Measurements from ENCODE around the gene ELL2.

Gene ELL2

GRCh38 chr5:95983509-95983908 lies 21.9 kb upstream of the ELL2 start:
- H3K4me1 ChIP-seq (ENCODE audit: control insufficient read depth, insufficient read depth, low read length, poor library complexity, severe bottlenecking): peaks cover 18% of the 10 kb centered on the region
- H3K27ac ChIP-seq (ENCODE audit: low read depth, low read length, severe bottlenecking): no peak overlapping the region
- H3K4me3 ChIP-seq (ENCODE audit: extremely low read depth, insufficient read depth, low read length, poor library complexity, severe bottlenecking): no peak overlapping the region
- H3K9me3 ChIP-seq (ENCODE audit: control insufficient read depth, low read length): no peaks in the 10 kb centered on the region
- WGBS, 2 experiments (ENCODE audit: insufficient coverage in 2 of 2): no CpG with 5 or more reads among the region's 2 CpGs
- no peaks in the 10 kb centered on the region for H3K36me3 ChIP-seq (ENCODE audit: control insufficient read depth, insufficient read depth, low read length)

DNA sequence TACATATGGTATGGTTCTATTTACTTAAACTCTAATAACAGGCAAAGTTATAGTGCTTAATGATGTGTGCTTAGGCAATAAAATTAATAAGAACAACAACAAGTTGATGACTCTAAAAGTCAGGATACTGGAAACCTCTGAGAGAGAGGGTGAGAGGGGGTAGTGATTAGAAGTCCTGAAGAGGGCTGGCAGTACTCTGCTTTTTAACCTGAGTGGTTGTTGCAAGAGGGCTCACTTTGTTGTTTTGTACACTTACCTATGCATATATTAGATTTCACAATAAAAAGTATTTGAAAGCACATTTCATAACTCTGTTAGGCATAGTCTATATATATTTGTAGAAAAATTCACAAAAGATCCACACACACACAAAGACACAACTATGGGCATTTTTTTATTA lies 21.4 kb upstream of the ELL2 start:
- Histone ChIP-seq H3K4me1 (ENCODE audit: control insufficient read depth, insufficient read depth, low read length, poor library complexity, severe bottlenecking) (peaks cover 18% of the 10 kb centered on the region), H3K9me3 (ENCODE audit: control insufficient read depth, low read length) (no peaks in the 10 kb centered on the region), H3K4me3 (ENCODE audit: extremely low read depth, insufficient read depth, low read length, poor library complexity, severe bottlenecking) (no peak overlapping the region), H3K27ac (ENCODE audit: low read depth, low read length, severe bottlenecking) (no peak overlapping the region), H3K36me3 (ENCODE audit: control insufficient read depth, insufficient read depth, low read length) (no peaks in the 10 kb centered on the region)

GRCh38 chr5:95976606-95977005 lies 15.0 kb upstream of the ELL2 start:
- H3K9me3 ChIP-seq (ENCODE audit: control insufficient read depth, low read length): no peaks in the 10 kb centered on the region
- 100% methylated on average over 1 of the region's 1 CpG; no CpG with 5 or more reads in 1 of the 2 experiments for WGBS, 2 experiments (ENCODE audit: insufficient coverage in 2 of 2)
- H3K36me3 ChIP-seq (ENCODE audit: control insufficient read depth, insufficient read depth, low read length): no peaks in the 10 kb centered on the region
- no peak overlapping the region for H3K27ac ChIP-seq (ENCODE audit: low read depth, low read length, severe bottlenecking)
- H3K4me1 ChIP-seq (ENCODE audit: control insufficient read depth, insufficient read depth, low read length, poor library complexity, severe bottlenecking): no peaks in the 10 kb centered on the region
- no peak overlapping the region for H3K4me3 ChIP-seq (ENCODE audit: extremely low read depth, insufficient read depth, low read length, poor library complexity, severe bottlenecking)

- no CpG with 5 or more reads among the region's 1 CpG for WGBS, 2 experiments (ENCODE audit: insufficient coverage in 2 of 2)
- H3K9me3 ChIP-seq (ENCODE audit: control insufficient read depth, low read length): no peaks in the 10 kb centered on the region
Measured at GRCh38 chr5:95975703-95976102, 14.1 kb upstream of the ELL2 start.

DNA sequence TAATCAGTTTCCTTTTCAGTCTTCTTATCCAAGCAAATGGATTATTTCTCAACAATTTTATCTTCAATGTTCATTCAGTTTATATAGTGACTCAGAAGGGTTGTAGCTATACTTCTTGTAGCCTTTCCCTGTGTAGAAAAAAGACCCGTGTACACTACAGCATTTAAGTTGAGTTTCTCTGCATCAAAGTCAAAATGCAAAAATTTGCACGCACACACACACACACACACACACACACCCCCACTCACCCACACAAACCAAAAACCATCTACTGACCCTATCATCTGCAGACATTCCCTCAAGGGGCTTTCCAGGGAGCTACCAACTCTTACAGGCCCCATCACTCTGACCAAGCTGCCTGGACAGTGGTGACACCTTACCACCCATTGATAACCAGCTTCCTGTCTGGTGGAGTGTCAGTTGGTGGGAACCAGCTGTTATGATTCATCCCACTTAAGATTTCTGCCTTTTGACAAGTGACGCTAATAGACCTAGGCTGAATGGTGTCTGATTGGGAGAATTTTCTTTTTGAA lies 12.2 kb upstream of the ELL2 start:
- Histone ChIP-seq H3K27ac (ENCODE audit: low read depth, low read length, severe bottlenecking) (peak overlapping the region; percentile 1), H3K9me3 (ENCODE audit: control insufficient read depth, low read length) (no peaks in the 10 kb centered on the region), H3K4me3 (ENCODE audit: extremely low read depth, insufficient read depth, low read length, poor library complexity, severe bottlenecking) (no peak overlapping the region), H3K36me3 (ENCODE audit: control insufficient read depth, insufficient read depth, low read length) (no peaks in the 10 kb centered on the region), H3K4me1 (ENCODE audit: control insufficient read depth, insufficient read depth, low read length, poor library complexity, severe bottlenecking) (no peaks in the 10 kb centered on the region)
- 76 to 100% methylated on average over 1 to 2 of the region's 3 CpGs for WGBS, 2 experiments (ENCODE audit: insufficient coverage in 2 of 2)

More at GRCh38 chr5:95975703-95976102, 14.1 kb upstream of the ELL2 start:
- H3K4me1 ChIP-seq (ENCODE audit: control insufficient read depth, insufficient read depth, low read length, poor library complexity, severe bottlenecking): no peaks in the 10 kb centered on the region
- H3K36me3 ChIP-seq (ENCODE audit: control insufficient read depth, insufficient read depth, low read length): no peaks in the 10 kb centered on the region
- no peak overlapping the region for H3K27ac ChIP-seq (ENCODE audit: low read depth, low read length, severe bottlenecking)
- H3K4me3 ChIP-seq (ENCODE audit: extremely low read depth, insufficient read depth, low read length, poor library complexity, severe bottlenecking): no peak overlapping the region

DNA sequence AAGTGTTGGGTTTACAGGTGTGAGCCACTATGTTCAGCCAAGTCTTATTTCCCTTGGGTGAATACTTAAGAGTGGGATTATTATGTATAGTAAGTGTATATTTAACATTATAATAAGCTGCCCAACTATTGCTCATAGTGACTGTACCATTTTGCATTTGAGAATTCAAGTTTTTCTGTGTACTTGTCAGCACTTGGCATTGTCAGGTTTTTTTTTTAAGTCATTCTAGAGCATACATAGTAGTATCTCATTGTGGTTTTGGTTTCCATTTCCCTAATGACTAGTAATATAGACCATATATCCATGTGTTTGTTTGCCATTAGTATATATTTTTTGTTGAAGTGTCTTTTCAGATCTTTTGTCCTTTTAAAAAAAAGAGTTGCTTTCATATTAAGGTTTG lies 10.5 kb upstream of the ELL2 start:
- H3K9me3 ChIP-seq (ENCODE audit: control insufficient read depth, low read length): no peaks in the 10 kb centered on the region
- H3K4me1 ChIP-seq (ENCODE audit: control insufficient read depth, insufficient read depth, low read length, poor library complexity, severe bottlenecking): no peaks in the 10 kb centered on the region
- H3K4me3 ChIP-seq (ENCODE audit: extremely low read depth, insufficient read depth, low read length, poor library complexity, severe bottlenecking): no peak overlapping the region
- no peaks in the 10 kb centered on the region for H3K36me3 ChIP-seq (ENCODE audit: control insufficient read depth, insufficient read depth, low read length)
- H3K27ac ChIP-seq (ENCODE audit: low read depth, low read length, severe bottlenecking): no peak overlapping the region

- H3K27ac ChIP-seq (ENCODE audit: low read depth, low read length, severe bottlenecking): no peak overlapping the region
- no peaks in the 10 kb centered on the region for H3K36me3 ChIP-seq (ENCODE audit: control insufficient read depth, insufficient read depth, low read length)
- WGBS, 2 experiments (ENCODE audit: insufficient coverage in 2 of 2): 100% methylated on average over 1 of the region's 1 CpG; no CpG with 5 or more reads in 1 of the 2 experiments
- no peak overlapping the region for H3K4me3 ChIP-seq (ENCODE audit: extremely low read depth, insufficient read depth, low read length, poor library complexity, severe bottlenecking)
- no peaks in the 10 kb centered on the region for H3K9me3 ChIP-seq (ENCODE audit: control insufficient read depth, low read length)
- H3K4me1 ChIP-seq (ENCODE audit: control insufficient read depth, insufficient read depth, low read length, poor library complexity, severe bottlenecking): no peaks in the 10 kb centered on the region
Measured at GRCh38 chr5:95970359-95970704, 8.7 kb upstream of the ELL2 start.

DNA sequence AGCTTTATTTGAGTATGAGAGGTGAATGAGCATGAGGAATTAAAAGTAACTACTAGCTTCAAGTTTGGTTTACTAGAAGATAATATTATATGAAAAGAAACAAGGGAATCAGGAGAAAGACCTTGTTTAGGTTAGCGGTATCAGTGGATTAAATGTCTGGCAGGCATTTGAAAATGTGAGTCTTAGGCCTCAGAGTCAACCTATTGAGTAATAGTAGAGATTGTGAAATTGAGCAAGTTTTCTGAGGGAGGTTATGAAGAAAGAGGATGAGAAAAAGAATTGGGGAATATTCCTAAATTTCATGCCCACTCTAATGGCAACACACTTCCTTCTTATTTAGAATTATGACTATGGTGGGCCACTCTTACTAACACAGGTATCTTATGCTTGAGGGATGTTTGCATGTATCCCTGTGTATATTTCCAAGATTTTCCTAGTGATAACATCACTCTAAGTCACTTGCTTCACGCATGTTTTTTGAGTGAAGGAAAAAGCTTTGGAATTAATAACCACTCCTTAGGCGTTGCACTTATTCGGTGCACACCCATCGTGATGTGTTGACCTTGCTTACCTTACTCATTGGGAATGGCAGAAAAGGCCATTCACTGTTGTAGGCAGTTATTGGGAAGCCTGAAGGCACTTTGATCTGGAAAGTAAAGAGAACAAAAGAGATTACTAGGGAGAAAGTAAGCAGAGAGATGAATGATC lies 8.2 kb upstream of the ELL2 start:
- H3K9me3 ChIP-seq (ENCODE audit: control insufficient read depth, low read length): no peaks in the 10 kb centered on the region
- no peaks in the 10 kb centered on the region for H3K36me3 ChIP-seq (ENCODE audit: control insufficient read depth, insufficient read depth, low read length)
- H3K4me1 ChIP-seq (ENCODE audit: control insufficient read depth, insufficient read depth, low read length, poor library complexity, severe bottlenecking): no peaks in the 10 kb centered on the region
- H3K27ac ChIP-seq (ENCODE audit: low read depth, low read length, severe bottlenecking): no peak overlapping the region
- WGBS, 2 experiments (ENCODE audit: insufficient coverage in 2 of 2): 93 to 94% methylated on average over 4 to 5 of the region's 5 CpGs
- no peak overlapping the region for H3K4me3 ChIP-seq (ENCODE audit: extremely low read depth, insufficient read depth, low read length, poor library complexity, severe bottlenecking)

- Histone ChIP-seq H3K4me3 (ENCODE audit: extremely low read depth, insufficient read depth, low read length, poor library complexity, severe bottlenecking) (no peak overlapping the region), H3K4me1 (ENCODE audit: control insufficient read depth, insufficient read depth, low read length, poor library complexity, severe bottlenecking) (no peaks in the 10 kb centered on the region), H3K36me3 (ENCODE audit: control insufficient read depth, insufficient read depth, low read length) (no peaks in the 10 kb centered on the region), H3K9me3 (ENCODE audit: control insufficient read depth, low read length) (no peaks in the 10 kb centered on the region), H3K27ac (ENCODE audit: low read depth, low read length, severe bottlenecking) (no peak overlapping the region)
- 93 to 95% methylated on average over 5 of the region's 5 CpGs for WGBS, 2 experiments (ENCODE audit: insufficient coverage in 2 of 2)
Measured at GRCh38 chr5:95969055-95969454, 7.4 kb upstream of the ELL2 start.

GRCh38 chr5:95967236-95967635 lies 5.6 kb upstream of the ELL2 start:
- H3K9me3 ChIP-seq (ENCODE audit: control insufficient read depth, low read length): no peaks in the 10 kb centered on the region
- H3K27ac ChIP-seq (ENCODE audit: low read depth, low read length, severe bottlenecking): no peak overlapping the region
- H3K4me3 ChIP-seq (ENCODE audit: extremely low read depth, insufficient read depth, low read length, poor library complexity, severe bottlenecking): no peak overlapping the region
- no peaks in the 10 kb centered on the region for H3K36me3 ChIP-seq (ENCODE audit: control insufficient read depth, insufficient read depth, low read length)
- H3K4me1 ChIP-seq (ENCODE audit: control insufficient read depth, insufficient read depth, low read length, poor library complexity, severe bottlenecking): no peaks in the 10 kb centered on the region
- 100% methylated on average over 1 of the region's 1 CpG for WGBS, 2 experiments (ENCODE audit: insufficient coverage in 2 of 2)

- Histone ChIP-seq H3K4me1 (ENCODE audit: control insufficient read depth, insufficient read depth, low read length, poor library complexity, severe bottlenecking) (no peaks in the 10 kb centered on the region), H3K27ac (ENCODE audit: low read depth, low read length, severe bottlenecking) (no peak overlapping the region), H3K36me3 (ENCODE audit: control insufficient read depth, insufficient read depth, low read length) (no peaks in the 10 kb centered on the region), H3K9me3 (ENCODE audit: control insufficient read depth, low read length) (no peaks in the 10 kb centered on the region), H3K4me3 (ENCODE audit: extremely low read depth, insufficient read depth, low read length, poor library complexity, severe bottlenecking) (no peak overlapping the region)
- 100% methylated on average over 1 of the region's 2 CpGs for WGBS, 2 experiments (ENCODE audit: insufficient coverage in 2 of 2)
Measured at GRCh38 chr5:95966005-95966404, 4.4 kb upstream of the ELL2 start.

Measured in mesodermal cell (in vitro differentiated cells).